Measurements from ENCODE around the gene IFIT3.

Gene IFIT3

GRCh38 chr10:89335226-89335625, 7.4 kb downstream of the IFIT3 start:
- TF ChIP-seq CTCF (IDR thresholded peaks at IDR 0.05; ENCODE audit: low read depth, low read length) (no peak), EZH2phosphoT487 (IDR thresholded peaks at IDR 0.05; ENCODE audit: low read depth) (no peak)
- H2AFZ ChIP-seq (ENCODE audit: low read depth, low read length) = no peak overlapping the region
- no peak overlapping the region for H3K4me2 ChIP-seq (ENCODE audit: low read length)
- no peak overlapping the region for H3K4me3 ChIP-seq (ENCODE audit: low read length)
- H3K27ac ChIP-seq (ENCODE audit: low read length) = no peak overlapping the region
- H3K4me1 ChIP-seq (ENCODE audit: low read length) = peaks cover 47% of the 10 kb centered on the region
- H3K27me3 ChIP-seq (ENCODE audit: low read depth, low read length) = no peaks in the 10 kb centered on the region
- no peaks in the 10 kb centered on the region for H3K9me3 ChIP-seq (ENCODE audit: insufficient read depth, low read length)
- H3K79me2 ChIP-seq (ENCODE audit: low read length) = no peaks in the 10 kb centered on the region
- H4K20me1 ChIP-seq (ENCODE audit: insufficient read depth, low read length) = no peaks in the 10 kb centered on the region
- no peak overlapping the region for H3K9ac ChIP-seq (ENCODE audit: low read length)
- no peaks in the 10 kb centered on the region for H3K36me3 ChIP-seq (replicated peaks; ENCODE audit: low read depth, low read length)

GRCh38 chr10:89336241-89336640, 8.4 kb downstream of the IFIT3 start:
- Histone ChIP-seq H3K9me3 (ENCODE audit: insufficient read depth, low read length) (no peaks in the 10 kb centered on the region), H3K79me2 (ENCODE audit: low read length) (no peaks in the 10 kb centered on the region), H3K4me1 (ENCODE audit: low read length) (peaks cover 43% of the 10 kb centered on the region), H4K20me1 (ENCODE audit: insufficient read depth, low read length) (no peaks in the 10 kb centered on the region), H3K9ac (ENCODE audit: low read length) (no peak overlapping the region), H3K36me3 (replicated peaks; ENCODE audit: low read depth, low read length) (no peaks in the 10 kb centered on the region), H3K27ac (ENCODE audit: low read length) (no peak overlapping the region), H3K27me3 (ENCODE audit: low read depth, low read length) (no peaks in the 10 kb centered on the region), H3K4me2 (ENCODE audit: low read length) (no peak overlapping the region), H3K4me3 (ENCODE audit: low read length) (no peak overlapping the region), H2AFZ (ENCODE audit: low read depth, low read length) (no peak overlapping the region)
- TF ChIP-seq EZH2phosphoT487 (IDR thresholded peaks at IDR 0.05; ENCODE audit: low read depth) = no peak
- no peak for TF ChIP-seq CTCF (IDR thresholded peaks at IDR 0.05; ENCODE audit: low read depth, low read length)

- no peak overlapping the region for H2AFZ ChIP-seq (ENCODE audit: low read depth, low read length)
- no peaks in the 10 kb centered on the region for H3K36me3 ChIP-seq (replicated peaks; ENCODE audit: low read depth, low read length)
- no peak for TF ChIP-seq EZH2phosphoT487 (IDR thresholded peaks at IDR 0.05; ENCODE audit: low read depth)
- TF ChIP-seq CTCF (IDR thresholded peaks at IDR 0.05; ENCODE audit: low read depth, low read length) = no peak
- H3K27ac ChIP-seq (ENCODE audit: low read length) = no peak overlapping the region
- H3K27me3 ChIP-seq (ENCODE audit: low read depth, low read length) = no peaks in the 10 kb centered on the region
- no peaks in the 10 kb centered on the region for H3K9me3 ChIP-seq (ENCODE audit: insufficient read depth, low read length)
- H3K4me2 ChIP-seq (ENCODE audit: low read length) = no peak overlapping the region
- no peaks in the 10 kb centered on the region for H3K79me2 ChIP-seq (ENCODE audit: low read length)
- H4K20me1 ChIP-seq (ENCODE audit: insufficient read depth, low read length) = no peaks in the 10 kb centered on the region
- H3K4me3 ChIP-seq (ENCODE audit: low read length) = no peak overlapping the region
- H3K4me1 ChIP-seq (ENCODE audit: low read length) = peaks cover 31% of the 10 kb centered on the region
- H3K9ac ChIP-seq (ENCODE audit: low read length) = no peak overlapping the region
These were observed 9.7 kb downstream of the IFIT3 start for GRCh38 chr10:89337484-89337883.

- Histone ChIP-seq H3K9me3 (ENCODE audit: insufficient read depth, low read length) (no peaks in the 10 kb centered on the region), H2AFZ (ENCODE audit: low read depth, low read length) (no peak overlapping the region), H3K4me3 (ENCODE audit: low read length) (no peak overlapping the region), H3K27me3 (ENCODE audit: low read depth, low read length) (no peaks in the 10 kb centered on the region), H4K20me1 (ENCODE audit: insufficient read depth, low read length) (no peaks in the 10 kb centered on the region), H3K27ac (ENCODE audit: low read length) (no peak overlapping the region), H3K4me2 (ENCODE audit: low read length) (no peak overlapping the region), H3K4me1 (ENCODE audit: low read length) (peaks cover 19% of the 10 kb centered on the region), H3K9ac (ENCODE audit: low read length) (no peak overlapping the region), H3K36me3 (replicated peaks; ENCODE audit: low read depth, low read length) (no peaks in the 10 kb centered on the region), H3K79me2 (ENCODE audit: low read length) (no peaks in the 10 kb centered on the region)
- TF ChIP-seq CTCF (IDR thresholded peaks at IDR 0.05; ENCODE audit: low read depth, low read length) = no peak
- no peak for TF ChIP-seq EZH2phosphoT487 (IDR thresholded peaks at IDR 0.05; ENCODE audit: low read depth)
These were observed 10.9 kb downstream of the IFIT3 start for GRCh38 chr10:89338713-89339112.
